ENCODE measurements around the gene C10orf95. TPM values are rescaled to one million over a fixed set of nuclear protein-coding genes. Genes with fewer than 3 reads are reported as not detected.

Gene C10orf95
- total RNA-seq, 1 experiment from 2014 or later, result 0.21 TPM

- in situ Hi-C loops (cut with HindIII; ENCODE audit: low pct_unique_long_range_greater_than_20kb, low sequenced_read_pairs) (no loop called here), intact Hi-C loops (cut with micrococcal nuclease; ENCODE audit: unreplicated experiment) (no loop called here)
- BruUV-seq (replicated peaks), result no TSS peak
- ChIA-PET CTCF (no interaction called here), POLR2A (no interaction called here)
- TF ChIP-seq REST (IDR thresholded peaks at IDR 0.05; ENCODE audit: insufficient read depth in 1 of 2, low read depth in 2 of 2, low read length in 1 of 2) (no peak), SIN3A (IDR thresholded peaks at IDR 0.05; ENCODE audit: borderline replicate concordance, insufficient read depth, low read depth, low read length) (no peak), TCF7L2 (IDR thresholded peaks at IDR 0.05; ENCODE audit: low read depth, low read length) (no peak), POLR2AphosphoS5 (IDR thresholded peaks at IDR 0.05; ENCODE audit: low read depth, low read length) (no peak)
- TF ChIP-seq, protein P1, sequence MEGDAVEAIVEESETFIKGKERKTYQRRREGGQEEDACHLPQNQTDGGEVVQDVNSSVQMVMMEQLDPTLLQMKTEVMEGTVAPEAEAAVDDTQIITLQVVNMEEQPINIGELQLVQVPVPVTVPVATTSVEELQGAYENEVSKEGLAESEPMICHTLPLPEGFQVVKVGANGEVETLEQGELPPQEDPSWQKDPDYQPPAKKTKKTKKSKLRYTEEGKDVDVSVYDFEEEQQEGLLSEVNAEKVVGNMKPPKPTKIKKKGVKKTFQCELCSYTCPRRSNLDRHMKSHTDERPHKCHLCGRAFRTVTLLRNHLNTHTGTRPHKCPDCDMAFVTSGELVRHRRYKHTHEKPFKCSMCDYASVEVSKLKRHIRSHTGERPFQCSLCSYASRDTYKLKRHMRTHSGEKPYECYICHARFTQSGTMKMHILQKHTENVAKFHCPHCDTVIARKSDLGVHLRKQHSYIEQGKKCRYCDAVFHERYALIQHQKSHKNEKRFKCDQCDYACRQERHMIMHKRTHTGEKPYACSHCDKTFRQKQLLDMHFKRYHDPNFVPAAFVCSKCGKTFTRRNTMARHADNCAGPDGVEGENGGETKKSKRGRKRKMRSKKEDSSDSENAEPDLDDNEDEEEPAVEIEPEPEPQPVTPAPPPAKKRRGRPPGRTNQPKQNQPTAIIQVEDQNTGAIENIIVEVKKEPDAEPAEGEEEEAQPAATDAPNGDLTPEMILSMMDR (IDR thresholded peaks at IDR 0.05), result no peak
- DNase-seq (ENCODE audit: low read depth, low spot score), result no peak
- no peaks in the 10 kb centered on the region for H3K27me3 ChIP-seq (ENCODE audit: control insufficient read depth, insufficient read depth, low read length)
- no peak overlapping the region for H3K4me3 ChIP-seq (ENCODE audit: low read depth in 2 of 2, low read length in 2 of 2)
- H3K9me3 ChIP-seq (ENCODE audit: control insufficient read depth, insufficient read depth, low read depth, low read length), result no peaks in the 10 kb centered on the region
- H3K4me1 ChIP-seq (ENCODE audit: control insufficient read depth, insufficient read depth, low read length), result no peaks in the 10 kb centered on the region; the same call in 1 of the 2 replicates
- H3K27ac ChIP-seq (ENCODE audit: low read length), result no peak overlapping the region
- H3K36me3 ChIP-seq (ENCODE audit: control insufficient read depth, insufficient read depth, low read length), result peaks cover 2% of the 10 kb centered on the region; the same call in 1 of the 2 replicates
- no peak for ATAC-seq
Measured at GRCh38 chr10:102416283-102416682, 35.1 kb downstream of the C10orf95 start.

- no peak overlapping the region for H3K4me3 ChIP-seq (ENCODE audit: low read depth in 2 of 2, low read length in 2 of 2)
- POLR2A ChIA-PET, result no interaction called here
Measured at GRCh38 chr10:102414749-102415148, 36.6 kb downstream of the C10orf95 start.

More at GRCh38 chr10:102414749-102415148, 36.6 kb downstream of the C10orf95 start:
- Histone ChIP-seq H3K9me3 (ENCODE audit: control insufficient read depth, insufficient read depth, low read depth, low read length) (no peaks in the 10 kb centered on the region), H3K36me3 (ENCODE audit: control insufficient read depth, insufficient read depth, low read length) (no peaks in the 10 kb centered on the region; the same call in 1 of the 2 replicates), H3K27me3 (ENCODE audit: control insufficient read depth, insufficient read depth, low read length) (0 out of 2 replicates have a peak, but pooled peaks cover 2% of the 10 kb centered on the region), H3K4me1 (ENCODE audit: control insufficient read depth, insufficient read depth, low read length) (peaks cover 8% of the 10 kb centered on the region), H3K27ac (ENCODE audit: low read length) (no peak overlapping the region)
- DNase-seq (ENCODE audit: low read depth, low spot score) (no peak), ATAC-seq (no peak)
- CTCF ChIA-PET, result interaction anchor here (0.7 kb wide), 1 partner anchor 185 kb away, joined by 4 read pairs; no protein-coding TSS in a partner anchor
- BruUV-seq (replicated peaks), result no TSS peak
- intact Hi-C loops (cut with micrococcal nuclease; ENCODE audit: unreplicated experiment), result no loop called here
- in situ Hi-C loops (cut with HindIII; ENCODE audit: low pct_unique_long_range_greater_than_20kb, low sequenced_read_pairs), result no loop called here
- TF ChIP-seq TCF7L2 (IDR thresholded peaks at IDR 0.05; ENCODE audit: low read depth, low read length) (no peak), POLR2AphosphoS5 (IDR thresholded peaks at IDR 0.05; ENCODE audit: low read depth, low read length) (no peak)
- TF ChIP-seq, protein P1 (IDR thresholded peaks at IDR 0.05), result no peak

Data from Panc1 (cell line).